LHCN-M2 (cell line): ENCODE results near the gene NDUFC2. TPM values are rescaled to one million over a fixed set of nuclear protein-coding genes. Genes with fewer than 3 reads are reported as not detected.
A peak's percentile ranks its signal among the peaks of the same experiment; 100 is the strongest.
"Not testable (repeated sequence)": the region's sequence is repeated elsewhere in the genome, so short reads cannot be mapped to it uniquely, and the experiment has no call there.

Experiments
- DNase-seq: peaks from one replicate; pipeline ENCODE4 v3.0.0-alpha.2; 2012; ENCODE audit warnings: low read depth
- total RNA-seq: library from RNA; depleted of rRNA; stranded (reverse); fragments of >200 nt; gene quantifications from 2 replicates; pipeline ENCODE4 v1.2.3, GENCODE V29; 2014

Gene NDUFC2
- total RNA-seq, 1 experiment from 2014 or later: 96.5 TPM

DNA sequence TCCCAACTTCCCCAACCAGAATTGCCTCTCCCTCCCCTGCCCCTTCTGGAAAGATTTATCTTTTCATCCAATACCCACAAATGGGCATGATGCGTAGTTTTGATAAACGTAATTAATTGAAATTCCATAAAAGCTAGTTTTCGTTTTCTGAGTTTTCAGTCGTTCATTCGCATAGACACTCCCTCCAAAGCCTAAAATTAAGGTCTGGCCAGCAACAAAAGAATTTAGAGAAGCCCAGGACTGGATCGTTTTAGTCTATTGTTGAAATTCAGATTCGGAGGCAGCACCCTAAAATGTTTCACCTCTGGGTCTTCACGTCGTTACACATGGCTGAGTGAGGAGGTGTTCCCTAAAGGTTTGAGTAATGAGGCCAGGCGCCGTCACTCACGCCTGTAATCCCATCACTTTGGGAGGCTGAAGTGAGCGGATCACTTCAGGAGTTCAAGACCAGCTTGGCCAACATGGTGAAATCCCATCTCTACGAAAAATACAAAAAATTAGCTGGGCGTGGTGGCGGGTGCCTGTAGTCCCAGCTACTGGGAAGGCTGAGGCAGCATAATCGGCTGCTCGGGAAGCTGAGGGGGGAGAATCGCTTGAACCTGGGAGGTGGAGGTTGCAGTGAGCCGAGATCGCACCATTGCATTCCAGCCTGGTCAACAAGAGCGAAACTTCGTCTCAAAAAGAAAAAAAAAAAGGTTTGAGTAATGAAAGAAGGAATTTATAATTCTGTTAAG is 589 bp upstream of the NDUFC2 start:
- no peak for DNase-seq

DNA sequence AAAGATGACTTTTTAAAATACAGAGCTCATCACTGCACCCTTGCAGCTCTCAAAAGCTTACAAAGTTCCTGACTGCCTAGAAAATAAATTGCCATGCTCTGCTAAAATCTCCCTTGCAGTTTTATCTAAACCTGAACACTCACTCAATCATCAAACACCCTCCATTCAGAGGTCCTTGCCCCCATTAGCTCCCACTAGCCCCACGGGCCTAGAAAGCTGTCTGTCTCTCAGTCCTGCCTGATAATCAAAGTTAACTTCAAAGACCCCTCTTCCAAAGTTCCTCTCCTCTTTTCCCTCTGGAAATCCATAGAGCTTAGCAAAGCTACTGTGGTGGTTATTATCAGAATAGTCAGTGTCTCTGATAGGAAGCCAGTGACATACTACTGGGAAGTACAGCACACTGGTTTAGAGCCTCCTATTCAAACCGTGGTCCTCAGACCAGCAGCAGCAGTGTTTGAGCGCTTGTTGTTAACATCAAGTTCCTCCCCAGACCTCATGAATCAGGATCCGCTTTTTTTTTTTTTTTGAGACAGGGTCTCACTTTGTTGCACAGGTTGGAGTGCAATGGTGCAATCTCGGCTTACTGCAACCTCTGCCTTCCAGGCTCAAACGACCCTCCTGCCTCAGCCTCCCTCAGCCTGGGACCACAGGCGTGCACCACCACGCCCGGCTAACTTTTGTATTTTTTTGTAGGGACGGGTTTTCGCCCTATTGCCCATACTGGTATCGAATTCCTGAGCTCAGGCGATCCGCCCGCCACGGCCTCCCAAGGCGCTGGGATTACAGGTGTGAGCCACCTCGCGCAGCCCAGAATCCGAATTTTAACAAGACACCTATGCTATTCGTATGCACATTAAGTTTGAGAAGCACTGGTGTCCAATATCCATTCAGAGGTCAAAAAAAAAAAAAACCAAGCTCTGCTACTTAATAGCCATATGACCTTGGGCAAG is 1.2 kb downstream of the NDUFC2 start:
- no peak for DNase-seq

DNA sequence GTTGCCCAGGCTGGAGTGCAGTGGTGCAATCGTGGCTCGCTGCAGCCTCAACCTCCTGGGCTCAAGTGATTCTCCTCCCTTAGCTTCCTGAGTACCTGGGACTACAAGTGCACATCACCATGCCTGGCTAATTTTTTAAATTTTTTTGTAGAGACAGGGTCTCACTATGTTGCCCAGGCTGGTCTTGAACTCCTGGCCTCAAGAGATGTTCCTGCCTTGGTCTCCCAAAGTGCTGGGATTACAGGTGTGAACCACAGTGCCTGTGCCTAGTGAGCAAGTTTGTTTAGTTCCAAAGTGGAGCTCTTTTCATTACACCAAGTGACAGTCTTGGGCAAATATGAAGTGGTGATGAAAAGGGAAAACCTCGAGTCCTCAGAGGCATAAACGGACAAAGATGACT is 2.1 kb downstream of the NDUFC2 start:
- DNase-seq: not testable (repeated sequence)

DNA sequence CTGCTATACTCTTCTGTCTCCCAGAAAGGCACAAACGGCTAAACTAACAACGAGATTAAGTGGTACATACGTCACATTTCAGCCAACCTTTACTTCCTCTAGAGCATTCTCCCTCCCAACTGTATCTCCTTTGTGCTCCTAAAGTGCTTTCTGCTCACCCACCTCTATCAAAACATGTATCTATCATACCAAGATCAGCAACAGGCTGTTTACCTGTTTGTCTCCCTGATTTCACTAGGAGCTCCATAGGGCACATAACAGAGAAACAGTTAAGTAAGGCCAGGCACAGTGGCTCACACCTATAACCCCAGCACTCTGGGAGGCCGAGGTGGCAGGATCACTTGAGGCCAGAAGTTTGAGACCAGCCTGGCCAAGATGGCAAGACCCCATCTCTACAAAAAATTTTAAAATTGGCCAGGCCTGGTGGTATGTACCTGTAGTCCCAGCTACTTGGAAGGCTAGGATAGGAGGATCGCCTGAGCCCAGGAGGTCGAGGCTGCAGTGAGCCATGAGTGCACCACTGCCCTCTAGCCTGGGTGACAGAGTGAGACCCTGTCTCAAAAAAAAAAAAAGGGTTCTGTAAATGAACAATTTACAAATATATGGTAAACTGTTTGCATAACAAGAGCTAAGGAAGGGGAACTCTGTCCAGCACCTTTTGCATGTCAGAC is 2.8 kb downstream of the NDUFC2 start:
- no peak for DNase-seq

DNA sequence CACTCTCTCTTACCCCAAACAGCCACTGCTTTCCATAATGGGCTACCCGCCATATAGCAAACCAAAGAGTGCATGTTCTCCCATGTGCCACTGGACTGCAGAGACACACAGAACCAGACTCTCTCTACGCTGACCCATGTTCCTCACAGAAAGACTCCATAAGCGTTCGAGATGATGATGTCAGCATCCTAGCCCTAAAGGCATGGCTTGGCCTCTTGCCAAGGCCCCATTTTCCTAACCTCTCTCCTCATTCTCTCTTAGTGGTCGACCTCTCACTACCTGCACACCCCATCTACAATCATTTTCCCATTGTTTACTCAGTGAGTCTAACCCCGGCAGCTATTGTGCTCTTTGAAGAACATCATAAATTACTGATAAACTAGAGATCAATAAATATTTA is 4.9 kb downstream of the NDUFC2 start:
- DNase-seq: no peak

DNA sequence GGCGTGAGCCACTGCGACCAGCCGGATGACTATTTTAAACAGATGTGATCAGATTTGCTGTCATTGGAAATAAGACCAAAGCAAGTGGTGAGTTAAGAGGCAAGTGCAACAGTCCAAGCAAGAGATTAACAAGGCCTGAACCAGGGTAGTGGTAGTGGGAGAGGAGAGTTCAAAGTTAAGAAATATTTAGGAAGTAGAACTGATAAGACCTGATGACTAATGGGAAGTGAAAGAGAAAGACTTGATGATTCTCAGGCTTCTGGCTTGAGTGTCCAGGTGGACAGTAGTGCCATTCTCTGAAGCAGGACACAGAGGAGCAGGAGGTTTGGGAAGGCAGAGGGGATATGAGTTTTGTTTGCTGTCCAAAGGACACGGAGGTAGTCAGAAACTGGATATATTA is 7.2 kb downstream of the NDUFC2 start:
- no peak for DNase-seq

DNA sequence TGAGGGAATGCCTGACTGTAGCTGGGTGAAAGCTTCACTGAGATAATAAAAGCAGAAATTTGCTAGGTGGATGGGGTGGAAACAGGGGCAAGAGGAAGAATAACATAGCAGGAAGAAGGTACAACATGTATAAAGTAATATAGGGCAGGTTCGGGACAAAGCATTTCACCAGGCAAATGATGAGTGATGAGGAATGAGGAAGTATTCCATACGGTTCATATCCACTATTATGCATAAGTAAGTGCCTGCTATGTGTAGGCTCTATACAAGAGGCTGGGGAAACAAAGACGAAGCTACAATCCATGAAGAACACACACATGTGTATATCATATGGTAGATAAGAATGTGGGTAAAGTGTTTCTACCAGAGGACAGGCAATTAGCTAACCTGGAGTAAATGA is 7.9 kb downstream of the NDUFC2 start:
- no peak for DNase-seq

DNA sequence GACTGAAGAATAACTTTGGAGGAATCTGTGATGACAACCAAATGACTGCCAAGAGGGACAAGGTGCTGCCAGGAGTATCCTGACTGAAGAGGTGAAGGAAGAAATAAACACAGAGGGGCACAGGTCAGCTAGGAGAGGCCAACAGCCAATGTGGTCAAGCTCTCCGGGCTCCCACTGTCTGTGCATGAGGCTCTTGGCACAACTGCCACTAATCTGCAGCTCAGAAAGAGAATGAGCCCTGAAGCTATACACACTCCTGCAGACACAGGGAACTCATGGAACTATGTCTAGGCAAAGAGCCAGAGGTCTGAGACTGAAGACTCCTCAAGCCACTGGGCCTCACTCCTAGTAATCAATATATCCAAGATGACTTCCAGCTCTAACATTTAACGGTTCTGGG is 9.0 kb downstream of the NDUFC2 start:
- no peak for DNase-seq

DNA sequence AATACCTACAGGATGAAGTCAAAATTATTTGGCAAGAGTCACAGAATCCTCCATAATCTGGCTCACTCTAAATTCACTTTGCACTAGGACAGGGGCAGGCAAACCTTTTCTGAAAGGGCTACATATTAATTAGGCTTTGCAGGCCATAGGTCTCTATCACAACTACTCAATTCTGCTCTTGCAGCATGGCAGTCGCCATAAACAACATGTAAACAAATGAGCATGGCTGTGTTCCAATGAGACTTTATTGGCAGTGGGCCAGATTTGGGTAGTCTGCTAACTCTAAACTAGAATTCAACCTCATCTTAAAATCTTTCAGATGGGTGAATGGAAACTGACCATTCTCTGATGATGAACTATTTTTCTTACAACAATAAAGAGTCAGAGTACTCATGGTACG is 10.2 kb downstream of the NDUFC2 start:
- peak; percentile 22 for DNase-seq

DNA sequence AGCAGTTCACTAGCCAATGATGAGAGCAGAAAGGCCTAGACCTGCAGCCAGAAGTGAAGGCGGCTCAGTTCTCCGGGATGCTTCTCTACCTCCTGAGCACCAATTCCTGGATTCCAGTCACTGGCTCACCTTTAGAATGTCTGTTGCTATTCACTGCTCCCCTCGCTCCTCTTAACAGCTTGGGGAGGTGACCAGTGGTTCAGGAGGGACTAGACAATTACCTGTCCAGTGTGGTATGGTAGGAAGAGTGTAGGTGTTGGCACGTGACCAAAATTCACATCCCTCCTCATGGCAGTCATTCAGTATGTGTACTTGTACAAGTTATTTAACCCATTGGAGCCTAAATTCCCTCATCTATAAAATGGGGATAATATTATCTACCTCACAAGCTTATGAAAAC is 12.0 kb downstream of the NDUFC2 start:
- no peak for DNase-seq

DNA sequence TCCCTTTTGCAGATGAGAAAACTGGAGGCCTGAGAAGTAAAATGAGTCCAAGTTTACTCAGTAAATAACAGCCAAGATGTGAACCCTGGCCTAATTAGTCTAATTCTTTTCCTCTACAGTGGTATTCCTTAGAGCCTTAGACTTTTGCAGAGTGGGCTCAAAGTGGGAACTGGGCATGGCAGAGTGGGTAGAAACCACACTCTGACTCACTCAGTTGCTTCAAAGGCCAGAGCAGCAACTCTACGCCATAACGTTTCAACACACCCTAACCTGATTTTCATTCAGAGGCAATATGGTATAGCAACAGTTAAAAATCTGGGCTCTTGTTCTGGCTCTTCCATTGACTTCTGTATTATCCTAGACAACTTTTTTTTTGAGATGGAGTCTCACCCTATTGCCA is 13.2 kb downstream of the NDUFC2 start:
- DNase-seq: no peak

DNA sequence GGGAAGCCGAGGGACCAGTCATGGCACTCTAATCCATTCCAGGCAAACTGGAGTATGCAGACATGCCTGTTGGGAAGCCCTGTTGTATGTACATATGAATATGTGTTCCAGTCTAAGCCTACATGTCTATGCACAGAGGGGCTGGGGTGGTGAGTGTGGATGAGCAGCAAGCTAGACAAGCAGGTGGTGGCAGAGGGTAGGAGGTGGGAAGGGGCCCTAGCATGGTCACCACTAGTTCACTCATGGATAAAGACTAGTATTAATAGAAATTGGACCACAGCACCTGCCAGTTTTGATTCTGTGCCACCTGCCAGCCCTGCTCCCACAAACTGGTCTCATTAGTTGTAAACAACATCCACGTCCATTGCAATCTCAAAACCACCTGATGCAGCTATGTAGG is 14.5 kb downstream of the NDUFC2 start:
- DNase-seq: no peak

DNA sequence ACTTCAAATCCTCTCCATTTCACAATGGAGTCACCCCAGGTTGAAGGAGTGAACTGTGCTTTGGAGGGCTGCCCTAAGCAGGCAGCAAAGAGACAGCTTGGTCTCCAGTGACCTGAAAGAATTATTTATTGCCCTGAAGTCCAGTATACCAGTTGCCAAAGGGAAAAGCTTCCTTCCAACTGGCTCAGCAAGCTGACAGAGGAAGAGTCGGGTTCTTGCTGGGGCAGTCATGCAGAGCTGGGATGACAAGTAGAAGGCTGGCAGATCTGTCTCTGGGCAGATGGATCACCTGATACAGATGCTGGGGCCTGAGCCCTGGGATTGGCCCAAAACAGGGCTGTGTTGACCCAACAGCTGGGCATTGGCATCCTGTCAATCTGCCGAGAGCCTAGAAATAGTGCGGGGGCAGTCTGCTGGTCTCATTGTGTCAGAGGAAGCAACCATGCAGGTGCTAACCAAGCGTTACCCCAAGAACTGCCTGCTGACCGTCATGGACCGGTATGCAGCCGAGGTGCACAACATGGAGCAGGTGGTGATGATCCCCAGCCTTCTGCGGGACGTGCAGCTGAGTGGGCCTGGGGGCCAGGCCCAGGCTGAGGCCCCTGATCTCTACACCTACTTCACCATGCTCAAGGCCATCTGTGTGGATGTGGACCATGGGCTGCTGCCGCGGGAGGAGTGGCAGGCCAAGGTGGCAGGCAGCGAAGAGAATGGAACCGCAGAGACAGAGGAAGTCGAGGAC is 16.1 kb downstream of the NDUFC2 start, which contains the start of gene THRSP:
THRSP (plus strand) TSS at position 422 of the 742 bp plus-strand sequence; CDS start at position 443, 21 bp downstream.
- no peak for DNase-seq

DNA sequence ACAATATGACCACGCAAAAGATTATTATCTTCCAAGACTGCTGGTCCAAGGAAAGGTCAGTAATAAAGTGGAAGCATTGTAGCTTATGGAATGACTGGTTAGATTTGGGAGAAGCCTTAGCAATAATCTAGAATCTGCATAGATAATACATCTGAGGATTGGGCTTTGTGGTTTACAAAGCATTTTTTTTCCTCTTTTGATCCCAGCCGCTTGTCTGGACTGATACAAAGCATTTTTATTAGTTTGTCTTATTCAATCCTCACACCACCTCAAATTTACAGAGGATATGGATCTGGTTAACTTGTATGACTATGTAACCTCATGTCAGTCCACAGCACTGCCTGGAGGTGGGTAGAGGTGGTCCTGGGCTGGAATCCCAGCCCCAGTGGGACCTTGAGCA is 17.0 kb downstream of the NDUFC2 start:
- no peak for DNase-seq

DNA sequence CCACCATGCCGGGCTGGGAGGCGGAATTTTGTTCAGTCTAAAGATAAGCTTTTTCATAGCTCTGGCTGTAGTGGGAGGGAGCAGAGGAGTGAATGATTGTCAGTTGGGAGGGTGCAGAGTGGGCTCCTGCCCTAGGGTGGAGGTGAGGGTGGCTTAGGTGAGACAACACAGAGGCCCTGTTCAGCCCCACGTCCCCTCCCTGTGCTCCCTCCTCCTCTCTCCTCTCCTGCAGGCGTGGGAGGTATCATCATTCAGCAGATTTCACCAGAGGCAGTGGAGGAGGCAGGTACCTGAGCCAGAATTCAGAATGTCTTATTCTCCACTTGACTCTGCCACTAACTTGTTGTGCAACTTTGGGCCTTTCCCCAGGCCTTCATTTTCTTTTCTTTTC is 17.7 kb downstream of the NDUFC2 start:
- no peak for DNase-seq

DNA sequence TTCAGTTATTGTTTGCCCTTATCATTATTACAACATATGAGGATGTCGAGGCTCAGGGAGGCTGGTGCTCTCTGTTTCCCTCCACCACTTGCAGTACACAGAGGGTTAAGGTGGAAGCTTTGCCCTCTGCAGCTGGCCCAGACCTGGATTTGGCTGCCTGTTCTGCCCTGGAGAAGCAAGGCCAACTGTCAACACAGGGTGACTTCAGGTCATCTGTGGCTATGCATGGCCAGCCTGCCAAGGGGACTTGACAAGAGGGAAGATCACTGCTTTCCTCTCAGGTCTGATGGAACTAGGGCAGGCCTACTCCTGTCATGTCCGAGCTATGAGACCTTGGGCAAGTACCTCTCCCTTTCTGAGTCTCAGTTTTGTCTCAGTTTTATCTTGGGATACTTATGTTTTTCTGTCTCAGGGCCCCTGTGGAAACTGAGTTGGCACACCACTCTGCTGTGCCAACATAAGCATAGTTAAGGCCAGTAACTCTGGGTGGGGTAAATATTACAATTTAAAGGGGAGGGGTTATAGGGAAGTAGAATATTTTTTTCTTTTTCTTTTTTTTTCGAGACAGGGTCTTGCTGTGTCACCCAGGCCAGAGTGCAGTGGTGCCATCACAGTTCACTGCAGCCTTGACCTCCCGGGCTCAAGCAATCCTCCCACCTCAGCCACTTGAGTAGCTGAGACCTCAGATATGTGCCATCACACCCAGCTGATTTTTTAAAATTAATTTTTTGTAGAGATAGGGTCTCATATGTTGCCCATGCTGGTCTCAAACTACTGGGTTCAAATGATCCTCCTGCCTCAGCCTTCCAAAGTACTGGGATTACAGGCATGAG is 18.4 kb downstream of the NDUFC2 start:
- peak; percentile 17 for DNase-seq

DNA sequence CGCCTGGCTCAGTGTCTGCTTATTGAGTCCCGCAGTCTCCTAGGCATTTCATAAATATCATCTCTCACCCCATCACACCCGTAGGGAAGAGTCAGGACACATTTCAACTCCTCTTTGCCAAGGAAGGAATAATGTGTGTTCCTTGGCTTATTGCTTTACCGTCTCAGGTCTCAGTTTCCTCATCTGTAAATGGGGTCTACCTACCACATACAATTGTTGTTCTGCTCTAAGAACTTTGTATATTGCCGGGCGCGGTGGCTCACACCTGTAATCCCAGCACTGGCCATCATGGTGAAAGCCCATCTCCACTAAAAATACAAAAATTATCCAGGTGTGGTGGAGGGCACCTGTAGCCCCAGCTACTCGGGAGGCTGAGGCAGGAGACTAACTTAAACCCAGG is 19.1 kb downstream of the NDUFC2 start:
- no peak for DNase-seq

DNA sequence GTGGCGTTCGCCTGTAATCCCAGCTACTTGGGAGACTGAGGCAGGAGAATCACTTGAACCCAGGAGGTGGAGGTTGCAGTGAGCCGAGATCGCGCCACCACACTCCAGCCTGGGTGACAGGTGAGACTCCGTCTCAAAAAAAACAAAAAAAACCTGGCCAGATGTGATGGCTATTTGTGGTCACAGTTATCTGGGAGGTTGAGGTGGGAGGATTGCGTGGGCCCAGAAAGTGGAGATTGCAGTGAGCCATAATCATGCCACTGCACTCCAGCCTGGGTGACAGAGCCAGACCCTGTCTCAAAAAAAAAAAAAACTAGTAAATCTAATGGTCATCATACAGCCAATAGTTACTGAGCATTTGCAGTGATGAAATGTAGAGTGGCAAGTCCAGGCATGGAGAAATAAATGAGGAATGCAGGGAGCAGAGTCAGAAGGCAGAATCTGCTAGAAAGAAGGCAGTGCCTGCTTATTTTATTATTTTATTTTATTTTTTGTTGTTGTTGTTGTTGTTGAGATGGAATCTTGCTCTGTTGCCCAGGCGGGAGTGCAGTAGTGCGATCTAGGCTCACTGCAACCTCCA is 19.8 kb downstream of the NDUFC2 start:
- DNase-seq: not testable (repeated sequence)

DNA sequence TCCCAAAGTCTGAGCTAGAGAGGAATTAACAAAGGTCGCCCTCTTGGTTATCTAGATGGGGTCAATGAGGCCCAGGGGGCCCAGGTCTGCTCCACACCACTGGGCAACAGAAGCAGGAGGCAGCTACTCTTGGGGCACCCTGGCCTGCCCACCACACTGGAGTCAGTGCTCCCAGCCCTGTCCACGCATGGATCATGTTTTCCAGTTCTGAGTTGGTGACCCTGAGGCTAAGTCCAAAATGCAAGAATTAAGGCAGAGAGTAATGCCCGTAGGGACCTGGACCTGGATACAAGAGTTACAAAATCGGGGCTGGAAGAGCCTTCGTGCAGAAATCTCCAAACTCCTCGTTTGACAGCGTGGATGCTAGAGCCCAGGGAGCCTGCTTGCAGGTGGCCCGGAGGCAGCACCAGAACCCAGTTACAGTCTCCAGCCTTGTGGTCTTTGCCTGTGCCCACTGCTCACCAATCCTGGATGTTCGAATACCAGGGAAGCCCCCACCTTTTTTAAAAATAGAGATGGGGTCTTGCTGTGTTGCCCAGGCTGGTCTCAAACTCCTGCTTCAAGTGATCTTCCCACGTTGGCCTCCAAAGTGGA is 22.1 kb downstream of the NDUFC2 start:
- DNase-seq: no peak

DNA sequence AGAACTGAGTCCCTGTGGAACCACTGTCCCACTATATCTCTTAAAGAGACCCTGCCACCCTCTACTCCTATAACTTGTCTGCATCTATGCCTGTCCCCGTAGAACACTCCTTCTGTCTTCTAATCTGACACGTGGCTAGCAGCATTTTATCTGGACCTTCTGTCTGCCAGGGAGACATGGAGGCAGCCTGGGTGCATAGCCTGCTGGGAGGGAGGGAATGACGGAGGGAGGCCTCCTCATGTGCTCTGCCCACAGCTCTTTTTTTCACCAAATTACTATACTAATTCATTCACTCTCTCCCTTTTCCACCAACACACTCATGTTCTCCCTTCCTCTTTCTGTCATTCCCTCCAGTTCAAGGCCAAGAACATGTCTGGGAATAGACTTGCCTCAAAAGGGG is 23.6 kb downstream of the NDUFC2 start:
- DNase-seq: no peak
